Spleen (tissue), 11 donors: ENCODE data around the gene DTX3L. TPM values are rescaled to one million over a fixed set of nuclear protein-coding genes. Genes with fewer than 3 reads are reported as not detected.
A peak's percentile ranks its signal among the peaks of the same experiment; 100 is the strongest.

ENCODE experiments used
- DNase-seq: peaks from one replicate; pipeline ENCODE4 v3.0.0-alpha.2; 2020
- H3K27ac ChIP-seq, 8 donors: fragments of 200-600 bp; sonication (generic) in 7 of 8; 1 replicate in 4 of 8; 2 replicates in 4 of 8; pipeline versions ENCODE4 v1.5.0 to v1.8.0; 2016 to 2021; ENCODE audit warnings: inconsistent platforms in 4 of 8, mild to moderate bottlenecking in 4 of 8, moderate library complexity in 1 of 8
- H3K27me3 ChIP-seq, 7 donors: fragments of 200-600 bp; sonication (generic) in 6 of 7; replicated peaks in 1 of 7; 1 replicate in 4 of 7; 2 replicates in 3 of 7; pipeline versions ENCODE4 v1.5.0 to v1.8.0; 2016 to 2021; ENCODE audit warnings: inconsistent platforms in 3 of 7, mild to moderate bottlenecking in 1 of 7
- H3K36me3 ChIP-seq, 6 donors: fragments of 200-600 bp; sonication (generic) in 5 of 6; 1 replicate in 4 of 6; 2 replicates in 2 of 6; pipeline versions ENCODE4 v1.5.0 to v1.8.0; 2016 to 2021; ENCODE audit warnings: inconsistent platforms in 2 of 6
- H3K4me1 ChIP-seq, 6 donors: fragments of 200-600 bp; sonication (generic) in 5 of 6; 1 replicate in 3 of 6; 2 replicates in 3 of 6; pipeline versions ENCODE4 v1.5.0 to v1.8.0; 2016 to 2021; ENCODE audit warnings: inconsistent platforms in 3 of 6
- H3K4me3 ChIP-seq, 8 donors: fragments of 200-600 bp; sonication (generic) in 7 of 8; 1 replicate in 4 of 8; 2 replicates in 4 of 8; pipeline versions ENCODE4 v1.5.0 to v1.8.0; 2016 to 2021; ENCODE audit warnings: inconsistent platforms in 4 of 8, mild to moderate bottlenecking in 4 of 8, moderate library complexity in 2 of 8
- H3K9me3 ChIP-seq, 8 donors: fragments of 200-600 bp; sonication (generic) in 7 of 8; 1 replicate in 4 of 8; 2 replicates in 4 of 8; pipeline versions ENCODE4 v1.5.0 to v1.8.0; 2016 to 2021; ENCODE audit warnings: inconsistent platforms in 4 of 8
- CTCF ChIP-seq, 11 experiments: fragments of 200-600 bp in 7 of 11; fragments of 450-650 bp in 4 of 11; sonication (generic) in 4 of 11; IDR thresholded peaks in 8 of 11; conservative IDR thresholded peaks in 3 of 11; 1 replicate in 7 of 11; 2 replicates in 4 of 11; pipeline versions ENCODE4 v1.4.0 to v1.8.0; 2016 to 2021; ENCODE audit warnings: antibody characterized with exemption in 11 of 11, inconsistent platforms in 4 of 11, mild to moderate bottlenecking in 1 of 11
- POLR2A ChIP-seq, 3 donors: fragments of 450-650 bp; IDR thresholded peaks; one replicate each; pipeline ENCODE4 v1.5.1; 2017; ENCODE audit warnings: antibody characterized with exemption in 3 of 3, mild to moderate bottlenecking in 1 of 3
- POLR2AphosphoS5 ChIP-seq, 3 donors: sonication (generic); formaldehyde crosslinking; IDR thresholded peaks; one replicate each; pipeline ENCODE4 v1.5.1; 2017; ENCODE audit warnings: antibody characterized with exemption in 3 of 3
- WGBS, 5 donors: extraction: QIAGEN DNeasy Blood & Tissue Kit in 3 of 5; methylation state at CpG; one replicate each; pipeline versions ENCODE4 v1.1.5 to v1.1.7; 2013 to 2018; 5-methylcytosine and 5-hydroxymethylcytosine counted together
- intact Hi-C: fragments of 100-400 bp; cut with DNase I; formaldehyde crosslinking; loops from one replicate; pipeline ENCODE4 v1.15.0; 2023; ENCODE audit warnings: low total_unique reads
- polyA plus RNA-seq, 3 donors: library from polyadenylated mRNA; stranded (reverse); fragments of 200-250 nt; gene quantifications; one replicate each; pipeline ENCODE4 v1.2.1, GENCODE V29; 2013
- total RNA-seq, 7 donors: library from RNA; depleted of rRNA in 3 of 7; stranded (reverse); fragments of >200 nt in 3 of 7; fragmentation: NEBNext Ultra II Directional in 4 of 7; extraction: Animal tissue kit (Norgen Biotek cat#: 25700) in 4 of 7; gene quantifications; one replicate each; pipeline versions ENCODE4 v1.1.0 to v1.2.1, GENCODE V29; 2016 to 2021
- donor health status: healthy with polysubstance abuse.
- donor health status: DM: no; HTN: no; CAD: no; lungs with moderate emphysema.
- donor health status: DM: no; HTN: no; CAD: no.
- donor health status: Bipolar disorder and iron deficiency.
- donor health status: healthy.
- donor health status: DM: no; HTN: no; CAD: no.
- donor health status: DM: yes; HTN: yes; CAD: no.

The DTX3L gene
- total and polyA plus RNA-seq, 10 donors: 11.0 to 68.4 (median 63.3) TPM

DNA sequence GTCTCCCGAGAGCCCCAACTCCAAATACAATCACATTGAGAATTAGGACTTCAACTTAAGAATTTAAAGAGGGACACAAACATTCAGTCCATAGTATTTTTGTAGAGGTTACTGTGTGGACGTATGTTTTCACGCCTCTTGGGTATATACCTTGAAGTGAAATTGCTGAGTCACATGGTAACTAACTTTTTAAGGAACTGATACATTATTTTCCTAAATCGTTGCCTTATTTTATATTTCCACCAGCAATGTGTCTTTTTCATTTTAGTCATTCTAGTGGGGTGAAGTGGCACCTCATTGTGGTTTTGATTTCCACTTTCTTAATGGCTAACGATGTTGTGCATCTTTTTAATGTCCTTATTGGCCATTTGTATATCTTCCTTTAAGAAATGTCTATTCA lies 25.2 kb downstream of the DTX3L start:
- no peaks in the 10 kb centered on the region for H3K27me3 ChIP-seq
- peaks cover 0 to 10% (median 0%) of the 10 kb centered on the region in 6 donors for H3K36me3 ChIP-seq
- H3K4me1 ChIP-seq: peaks cover 0 to 43% (median 9%) of the 10 kb centered on the region in 6 donors
- intact Hi-C loops: no loop called here
- no peak for DNase-seq
- no peak for TF ChIP-seq CTCF (IDR thresholded peaks at IDR 0.05 in 8 of 11, conservative IDR thresholded peaks at IDR 0.05 in 3 of 11)
- no peak for TF ChIP-seq POLR2A (IDR thresholded peaks at IDR 0.05)
- no peak for TF ChIP-seq POLR2AphosphoS5 (IDR thresholded peaks at IDR 0.05)
- H3K27ac ChIP-seq: peak overlapping the region in 2 of 8 donors; percentile 15 to 35
- WGBS, 5 donors: 29 to 48% (median 36%) methylated on average over 5 of the region's 5 CpGs
- H3K9me3 ChIP-seq: no peaks in the 10 kb centered on the region
- no peak overlapping the region for H3K4me3 ChIP-seq

GRCh38 chr3:122590610-122591009 lies 26.5 kb downstream of the DTX3L start:
- no peak for TF ChIP-seq POLR2AphosphoS5 (IDR thresholded peaks at IDR 0.05)
- no peak for TF ChIP-seq CTCF (IDR thresholded peaks at IDR 0.05 in 8 of 11, conservative IDR thresholded peaks at IDR 0.05 in 3 of 11)
- no peak for TF ChIP-seq POLR2A (IDR thresholded peaks at IDR 0.05)
- H3K27ac ChIP-seq: no peak overlapping the region
- 96 to 100% (median 98%) methylated on average over 2 of the region's 2 CpGs for WGBS, 5 donors
- no peaks in the 10 kb centered on the region for H3K9me3 ChIP-seq
- H3K4me3 ChIP-seq: no peak overlapping the region
- peaks cover 0 to 52% (median 9%) of the 10 kb centered on the region in 6 donors for H3K4me1 ChIP-seq
- DNase-seq: no peak
- intact Hi-C loops: no loop called here
- H3K27me3 ChIP-seq: no peaks in the 10 kb centered on the region
- H3K36me3 ChIP-seq: peaks cover 0 to 4% (median 0%) of the 10 kb centered on the region in 6 donors

DNA sequence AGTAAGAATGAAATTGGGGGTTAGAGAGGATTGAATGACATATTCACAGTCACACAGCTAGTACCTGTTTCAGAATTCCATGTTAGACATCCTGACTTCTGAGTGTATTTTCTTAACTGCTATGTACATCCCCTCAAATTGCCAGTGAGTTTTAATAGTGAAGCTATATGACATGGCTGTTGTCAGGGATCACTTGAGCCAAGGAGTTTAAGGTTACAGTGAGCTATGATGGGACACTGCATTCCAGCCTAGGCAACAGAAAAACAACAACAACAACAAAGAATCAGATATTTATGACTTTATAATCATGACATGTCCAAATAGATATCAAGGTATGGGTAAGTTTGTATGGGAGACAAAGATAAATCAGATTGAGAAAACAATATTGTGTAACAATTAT lies 29.9 kb downstream of the DTX3L start:
- Histone ChIP-seq H3K9me3 (no peaks in the 10 kb centered on the region), H3K4me3 (no peak overlapping the region), H3K36me3 (peaks cover 0 to 10% (median 0%) of the 10 kb centered on the region in 6 donors), H3K27me3 (no peaks in the 10 kb centered on the region), H3K4me1 (peaks cover 0 to 25% (median 4%) of the 10 kb centered on the region in 6 donors), H3K27ac (no peak overlapping the region)
- TF ChIP-seq CTCF (IDR thresholded peaks at IDR 0.05 in 8 of 11, conservative IDR thresholded peaks at IDR 0.05 in 3 of 11): no peak
- no peak for DNase-seq
- intact Hi-C loops: no loop called here

GRCh38 chr3:122598151-122598550 lies 34.0 kb downstream of the DTX3L start:
- 84 to 91% (median 90%) methylated on average over 3 of the region's 3 CpGs for WGBS, 5 donors

More at GRCh38 chr3:122598151-122598550, 34.0 kb downstream of the DTX3L start:
- no peak for DNase-seq
- intact Hi-C loops: no loop called here
- Histone ChIP-seq H3K27me3 (no peaks in the 10 kb centered on the region), H3K4me3 (no peak overlapping the region), H3K9me3 (no peaks in the 10 kb centered on the region), H3K27ac (no peak overlapping the region), H3K36me3 (peaks cover 0 to 10% (median 0%) of the 10 kb centered on the region in 6 donors), H3K4me1 (peaks cover 0 to 10% (median 0%) of the 10 kb centered on the region in 6 donors)
- TF ChIP-seq POLR2A (IDR thresholded peaks at IDR 0.05) (no peak), POLR2AphosphoS5 (IDR thresholded peaks at IDR 0.05) (no peak), CTCF (IDR thresholded peaks at IDR 0.05 in 8 of 11, conservative IDR thresholded peaks at IDR 0.05 in 3 of 11) (no peak)
